ENCODE data around the gene EDNRA. TPM values are rescaled to one million over a fixed set of nuclear protein-coding genes. Genes with fewer than 3 reads are reported as not detected.
A peak's percentile ranks its signal among the peaks of the same experiment; 100 is the strongest.

Gene EDNRA
- total and polyA plus RNA-seq, 8 donors: 26.6 to 124 (median 101) TPM

GRCh38 chr4:147453561-147454141 is 27.2 kb upstream of the EDNRA start:
- ATAC-seq (no peak), DNase-seq (peak in 1 of 4 donors; percentile 7)
- no peaks in the 10 kb centered on the region for H3K4me1 ChIP-seq
- TF ChIP-seq CTCF (IDR thresholded peaks at IDR 0.05): no peak
- H3K9me3 ChIP-seq: no peaks in the 10 kb centered on the region
- H3K27me3 ChIP-seq: no peaks in the 10 kb centered on the region
- intact Hi-C loops (cut with DNase I): no loop called here
- H3K4me3 ChIP-seq: no peak overlapping the region
- H3K27ac ChIP-seq: no peak overlapping the region
- no peaks in the 10 kb centered on the region for H3K36me3 ChIP-seq

GRCh38 chr4:147456706-147457105 is 24.2 kb upstream of the EDNRA start:
- ATAC-seq: no peak
- no peaks in the 10 kb centered on the region for H3K4me1 ChIP-seq
- intact Hi-C loops (cut with DNase I): no loop called here
- no peaks in the 10 kb centered on the region for H3K36me3 ChIP-seq
- no peaks in the 10 kb centered on the region for H3K9me3 ChIP-seq
- no peak overlapping the region for H3K4me3 ChIP-seq
- DNase-seq: no peak
- H3K27ac ChIP-seq: no peak overlapping the region
- TF ChIP-seq CTCF (IDR thresholded peaks at IDR 0.05): no peak
- H3K27me3 ChIP-seq: no peaks in the 10 kb centered on the region

- H3K4me3 ChIP-seq: no peak overlapping the region
- no peaks in the 10 kb centered on the region for H3K4me1 ChIP-seq
- DNase-seq: no peak
- no peaks in the 10 kb centered on the region for H3K27me3 ChIP-seq
- no peak for ATAC-seq
- H3K27ac ChIP-seq: no peak overlapping the region
- intact Hi-C loops (cut with DNase I): no loop called here
- TF ChIP-seq CTCF (IDR thresholded peaks at IDR 0.05): no peak
- no peaks in the 10 kb centered on the region for H3K36me3 ChIP-seq
- H3K9me3 ChIP-seq: peaks cover 0 to 7% of the 10 kb centered on the region in 2 donors
Observed at GRCh38 chr4:147461161-147461560, 19.7 kb upstream of the EDNRA start.

GRCh38 chr4:147463065-147463464 is 17.8 kb upstream of the EDNRA start:
- ATAC-seq (no peak), DNase-seq (no peak)
- TF ChIP-seq CTCF (IDR thresholded peaks at IDR 0.05): no peak
- no peaks in the 10 kb centered on the region for H3K4me1 ChIP-seq
- H3K27me3 ChIP-seq: no peaks in the 10 kb centered on the region
- H3K27ac ChIP-seq: no peak overlapping the region
- intact Hi-C loops (cut with DNase I): no loop called here
- H3K9me3 ChIP-seq: peaks cover 0 to 7% of the 10 kb centered on the region in 2 donors
- no peak overlapping the region for H3K4me3 ChIP-seq
- no peaks in the 10 kb centered on the region for H3K36me3 ChIP-seq

- Histone ChIP-seq H3K9me3 (peaks cover 0 to 7% of the 10 kb centered on the region in 2 donors), H3K4me1 (no peaks in the 10 kb centered on the region)
Observed at GRCh38 chr4:147465461-147465860, 15.4 kb upstream of the EDNRA start.

More at GRCh38 chr4:147465461-147465860, 15.4 kb upstream of the EDNRA start:
- H3K27ac ChIP-seq: no peak overlapping the region
- no peak for TF ChIP-seq CTCF (IDR thresholded peaks at IDR 0.05)
- ATAC-seq: no peak
- H3K4me3 ChIP-seq: no peak overlapping the region
- H3K27me3 ChIP-seq: no peaks in the 10 kb centered on the region
- no peaks in the 10 kb centered on the region for H3K36me3 ChIP-seq
- intact Hi-C loops (cut with DNase I): no loop called here
- DNase-seq: no peak

All from left lung (tissue), 10 donors.